Urinary bladder (tissue), 4 donors: ENCODE measurements around the gene STK36. TPM values are rescaled to one million over a fixed set of nuclear protein-coding genes. Genes with fewer than 3 reads are reported as not detected.

Source experiments
- DNase-seq: peaks from one replicate; pipeline ENCODE4 v3.0.0-alpha.2; 2015; ENCODE audit errors: extremely low spot score
- H3K27ac ChIP-seq: one replicate; pipeline ENCODE4 v1.5.1; 2013; ENCODE audit warnings: low read depth, mild to moderate bottlenecking, moderate library complexity
- H3K36me3 ChIP-seq: one replicate; pipeline ENCODE4 v1.6.1; 2013; ENCODE audit warnings: mild to moderate bottlenecking, moderate library complexity; ENCODE audit not compliant: insufficient read depth
- H3K4me1 ChIP-seq: one replicate; pipeline ENCODE4 v1.6.1; 2013; ENCODE audit warnings: mild to moderate bottlenecking, moderate library complexity; ENCODE audit not compliant: insufficient read depth
- H3K4me3 ChIP-seq: one replicate; pipeline ENCODE4 v1.5.1; 2013; ENCODE audit warnings: low read depth, low read length
- WGBS: extraction: QIAGEN DNeasy Blood & Tissue Kit; methylation state at CpG from one replicate; pipeline ENCODE4 v1.1.7; 2013; 5-methylcytosine and 5-hydroxymethylcytosine counted together
- polyA plus RNA-seq: library from polyadenylated mRNA; stranded (reverse); fragments of 200-250 nt; gene quantifications from one replicate; pipeline ENCODE4 v1.2.3, GENCODE V29; 2013
- total RNA-seq: library from RNA; depleted of rRNA; stranded (reverse); fragments of >200 nt; gene quantifications from one replicate; pipeline ENCODE4 v1.2.3, GENCODE V29; 2014
- donor health status: healthy with polysubstance abuse.
- donor health status: healthy.

Gene STK36, protein sequence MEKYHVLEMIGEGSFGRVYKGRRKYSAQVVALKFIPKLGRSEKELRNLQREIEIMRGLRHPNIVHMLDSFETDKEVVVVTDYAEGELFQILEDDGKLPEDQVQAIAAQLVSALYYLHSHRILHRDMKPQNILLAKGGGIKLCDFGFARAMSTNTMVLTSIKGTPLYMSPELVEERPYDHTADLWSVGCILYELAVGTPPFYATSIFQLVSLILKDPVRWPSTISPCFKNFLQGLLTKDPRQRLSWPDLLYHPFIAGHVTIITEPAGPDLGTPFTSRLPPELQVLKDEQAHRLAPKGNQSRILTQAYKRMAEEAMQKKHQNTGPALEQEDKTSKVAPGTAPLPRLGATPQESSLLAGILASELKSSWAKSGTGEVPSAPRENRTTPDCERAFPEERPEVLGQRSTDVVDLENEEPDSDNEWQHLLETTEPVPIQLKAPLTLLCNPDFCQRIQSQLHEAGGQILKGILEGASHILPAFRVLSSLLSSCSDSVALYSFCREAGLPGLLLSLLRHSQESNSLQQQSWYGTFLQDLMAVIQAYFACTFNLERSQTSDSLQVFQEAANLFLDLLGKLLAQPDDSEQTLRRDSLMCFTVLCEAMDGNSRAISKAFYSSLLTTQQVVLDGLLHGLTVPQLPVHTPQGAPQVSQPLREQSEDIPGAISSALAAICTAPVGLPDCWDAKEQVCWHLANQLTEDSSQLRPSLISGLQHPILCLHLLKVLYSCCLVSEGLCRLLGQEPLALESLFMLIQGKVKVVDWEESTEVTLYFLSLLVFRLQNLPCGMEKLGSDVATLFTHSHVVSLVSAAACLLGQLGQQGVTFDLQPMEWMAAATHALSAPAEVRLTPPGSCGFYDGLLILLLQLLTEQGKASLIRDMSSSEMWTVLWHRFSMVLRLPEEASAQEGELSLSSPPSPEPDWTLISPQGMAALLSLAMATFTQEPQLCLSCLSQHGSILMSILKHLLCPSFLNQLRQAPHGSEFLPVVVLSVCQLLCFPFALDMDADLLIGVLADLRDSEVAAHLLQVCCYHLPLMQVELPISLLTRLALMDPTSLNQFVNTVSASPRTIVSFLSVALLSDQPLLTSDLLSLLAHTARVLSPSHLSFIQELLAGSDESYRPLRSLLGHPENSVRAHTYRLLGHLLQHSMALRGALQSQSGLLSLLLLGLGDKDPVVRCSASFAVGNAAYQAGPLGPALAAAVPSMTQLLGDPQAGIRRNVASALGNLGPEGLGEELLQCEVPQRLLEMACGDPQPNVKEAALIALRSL (N-terminal part only)
- total RNA-seq (48.6 TPM), polyA plus RNA-seq (17.9 TPM)

DNA sequence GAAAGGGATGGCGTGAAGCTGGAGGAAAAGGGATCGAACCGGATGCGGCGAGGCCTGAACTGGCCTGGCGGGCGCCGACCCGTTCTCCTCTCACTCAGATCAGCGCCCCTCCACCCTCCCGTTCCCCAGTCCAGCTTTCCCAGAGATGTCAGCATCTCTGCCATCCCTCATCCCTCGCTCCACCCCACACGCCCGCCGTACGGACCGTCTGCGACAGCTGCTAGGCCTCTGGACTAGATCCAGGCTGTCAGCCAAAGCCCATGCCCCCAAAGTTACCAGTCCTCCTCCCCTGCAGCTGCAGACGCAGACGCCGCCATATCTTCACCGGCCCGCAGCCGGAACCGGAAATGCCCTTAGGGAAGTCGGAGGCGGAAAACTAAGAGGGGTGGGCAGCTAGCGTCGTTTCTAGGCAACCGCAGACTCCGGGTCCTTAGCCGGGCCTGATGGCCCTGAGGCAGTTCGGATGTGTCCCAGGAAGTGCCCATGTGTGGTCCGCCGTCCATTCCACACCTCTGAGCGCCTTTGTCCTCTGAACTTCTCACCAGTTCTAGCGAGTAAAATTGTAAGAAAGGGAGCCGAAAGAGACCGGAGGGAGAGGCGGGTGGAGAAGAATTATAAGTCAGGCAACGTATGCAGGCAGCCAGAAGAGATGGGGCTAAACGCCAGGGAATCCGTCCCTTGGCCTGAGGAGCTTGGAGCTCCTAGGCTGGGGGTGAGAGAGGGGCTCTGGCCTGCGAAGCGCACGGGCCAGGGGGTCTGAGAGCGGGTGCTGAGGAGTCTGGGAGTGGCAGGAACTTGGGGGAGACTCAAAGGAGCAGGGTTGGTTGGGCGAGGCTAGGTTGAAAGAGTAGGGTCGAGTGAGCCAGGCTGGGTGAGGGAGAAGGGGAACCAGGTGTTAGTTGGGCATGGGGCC is at the start of gene STK36, which contains the start of gene RNF25:
TSS of gene STK36 (plus strand) at position 433 of the 913 bp plus-strand sequence. CDS start 744 bp downstream, outside the sequence.
TSS of gene RNF25 (minus strand) at position 349 of the 913 bp plus-strand sequence. CDS start at position 317, 32 bp downstream.
- WGBS, result under 1% methylated on average over 49 of the region's 49 CpGs
- Histone ChIP-seq H3K27ac (peak within 1 kb of the TSS; percentile 27), H3K36me3 (peaks cover 3% of the 10 kb centered on the region), H3K4me1 (no peaks in the 10 kb centered on the region), H3K4me3 (peak within 1 kb of the TSS; percentile 82)
- peak; percentile 83 for DNase-seq

- Histone ChIP-seq H3K36me3 (no peaks in the 10 kb centered on the region), H3K4me3 (no peak overlapping the region), H3K27ac (no peak overlapping the region), H3K4me1 (no peaks in the 10 kb centered on the region)
- whole genome bisulfite sequencing, result 57% methylated on average over 7 of the region's 7 CpGs
- no peak for DNase-seq
These were observed 49.1 kb upstream of the STK36 start for GRCh38 chr2:218622606-218623365.

DNA sequence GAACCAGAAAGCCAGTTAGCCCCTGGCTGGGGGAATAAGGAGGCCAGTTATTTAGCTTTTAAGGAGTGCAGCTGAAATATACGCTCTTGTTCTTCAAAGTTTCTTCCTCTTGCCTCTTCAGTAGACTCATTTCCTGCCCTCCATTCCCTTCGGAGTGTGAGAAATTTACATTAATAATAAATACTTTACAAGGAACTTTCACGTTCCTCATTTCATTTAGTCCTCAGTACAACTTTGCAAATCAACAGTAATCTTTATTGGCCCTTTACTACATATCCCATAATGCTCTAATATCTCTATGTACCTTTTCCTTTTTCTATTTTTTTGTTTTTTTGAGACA is 48.5 kb upstream of the STK36 start:
- Histone ChIP-seq H3K4me1 (no peaks in the 10 kb centered on the region), H3K36me3 (no peaks in the 10 kb centered on the region), H3K4me3 (no peak overlapping the region), H3K27ac (no peak overlapping the region)
- WGBS, result 69% methylated on average over 3 of the region's 3 CpGs
- DNase-seq, result no peak

GRCh38 chr2:218626369-218626768 is 45.5 kb upstream of the STK36 start:
- DNase-seq, result no peak
- H3K27ac ChIP-seq, result no peak overlapping the region
- H3K4me1 ChIP-seq, result no peaks in the 10 kb centered on the region
- H3K4me3 ChIP-seq, result no peak overlapping the region
- 90% methylated on average over 4 of the region's 4 CpGs for WGBS
- H3K36me3 ChIP-seq, result no peaks in the 10 kb centered on the region

DNA sequence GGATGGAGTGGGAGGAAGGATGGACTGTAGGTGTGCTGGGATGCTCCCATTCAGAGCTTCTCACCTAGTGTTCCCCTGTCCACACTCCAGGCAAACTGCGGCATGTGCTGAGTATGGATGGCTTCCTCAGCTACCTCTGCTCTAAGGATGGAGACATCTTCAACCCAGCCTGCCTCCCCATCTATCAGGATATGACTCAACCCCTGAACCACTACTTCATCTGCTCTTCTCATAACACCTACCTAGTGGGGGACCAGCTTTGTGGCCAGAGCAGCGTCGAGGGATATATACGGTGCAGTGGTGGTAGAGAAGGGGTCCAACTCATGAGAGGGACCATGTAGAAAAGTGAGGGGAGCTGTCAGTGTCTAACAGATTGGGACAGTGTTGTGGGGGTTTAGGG is 43.9 kb upstream of the STK36 start:
- no peak overlapping the region for H3K4me3 ChIP-seq
- H3K27ac ChIP-seq, result no peak overlapping the region
- 96% methylated on average over 4 of the region's 4 CpGs for WGBS
- no peak for DNase-seq
- no peaks in the 10 kb centered on the region for H3K4me1 ChIP-seq
- H3K36me3 ChIP-seq, result no peaks in the 10 kb centered on the region

- 79% methylated on average over 4 of the region's 4 CpGs for WGBS
- Histone ChIP-seq H3K4me3 (no peak overlapping the region), H3K27ac (no peak overlapping the region), H3K4me1 (no peaks in the 10 kb centered on the region), H3K36me3 (no peaks in the 10 kb centered on the region)
- no peak for DNase-seq
These were observed 40.0 kb upstream of the STK36 start for GRCh38 chr2:218631837-218632236.

DNA sequence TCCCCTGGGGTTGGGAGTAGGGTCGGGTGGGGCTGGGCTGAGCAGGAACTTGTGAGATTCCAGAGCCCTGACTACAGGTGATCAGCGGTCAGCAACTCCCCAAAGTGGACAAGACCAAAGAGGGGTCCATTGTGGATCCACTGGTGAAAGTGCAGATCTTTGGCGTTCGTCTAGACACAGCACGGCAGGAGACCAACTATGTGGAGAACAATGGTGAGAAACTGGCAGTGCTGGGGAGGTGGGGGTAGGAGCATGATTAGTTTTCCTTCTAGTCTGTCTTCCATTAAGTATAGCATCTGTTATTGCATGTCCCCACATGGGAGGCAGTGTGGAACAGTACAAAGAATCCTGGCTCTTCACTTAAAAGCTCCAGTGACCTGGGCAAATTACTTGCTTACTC is 36.2 kb upstream of the STK36 start:
- DNase-seq, result no peak
- H3K36me3 ChIP-seq, result no peaks in the 10 kb centered on the region

GRCh38 chr2:218638372-218638771 is 33.5 kb upstream of the STK36 start:
- no peaks in the 10 kb centered on the region for H3K36me3 ChIP-seq
- no peak overlapping the region for H3K4me3 ChIP-seq

More for the DNA sequence above, 36.2 kb upstream of the STK36 start:
- Histone ChIP-seq H3K4me1 (no peaks in the 10 kb centered on the region), H3K27ac (no peak overlapping the region), H3K4me3 (no peak overlapping the region)
- 93% methylated on average over 5 of the region's 5 CpGs for WGBS

GRCh38 chr2:218642121-218642656 is 29.7 kb upstream of the STK36 start:
- Histone ChIP-seq H3K4me3 (no peak overlapping the region), H3K36me3 (no peaks in the 10 kb centered on the region), H3K27ac (no peak overlapping the region), H3K4me1 (no peaks in the 10 kb centered on the region)
- WGBS, result 92% methylated on average over 18 of the region's 18 CpGs
- DNase-seq, result no peak

More at GRCh38 chr2:218638372-218638771, 33.5 kb upstream of the STK36 start:
- 96% methylated on average over 18 of the region's 18 CpGs for WGBS
- no peak for DNase-seq
- Histone ChIP-seq H3K4me1 (no peaks in the 10 kb centered on the region), H3K27ac (no peak overlapping the region)

- 91% methylated on average over 17 of the region's 17 CpGs for WGBS
These were observed 29.1 kb upstream of the STK36 start for GRCh38 chr2:218642786-218643185.

DNA sequence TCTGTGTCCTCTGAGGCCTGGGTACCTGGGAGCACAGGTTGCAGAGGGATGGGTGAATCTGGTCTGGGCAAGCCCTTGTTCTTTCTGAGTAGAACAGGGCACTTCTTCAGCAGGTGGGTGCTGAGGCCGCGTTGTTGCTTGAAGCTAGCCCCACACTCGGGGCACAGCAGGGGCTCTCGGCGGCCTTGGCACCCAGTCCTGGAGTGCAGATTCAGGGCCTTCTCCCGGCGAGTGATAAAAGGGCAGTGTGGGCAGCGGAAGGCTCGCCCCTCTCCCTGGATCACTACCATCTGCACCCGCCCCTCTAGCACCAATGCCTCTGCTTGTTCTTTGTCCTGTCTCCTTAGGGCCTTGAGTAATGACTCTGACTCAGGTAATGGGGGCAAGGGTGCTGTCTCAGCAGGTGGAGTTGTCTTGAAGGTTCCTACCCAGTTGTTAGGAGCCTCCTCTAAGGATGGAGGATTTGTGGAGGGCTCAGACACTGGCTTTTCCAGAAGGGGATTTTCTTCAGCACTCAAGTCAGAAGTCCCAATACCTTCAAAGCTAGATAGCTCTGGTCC is 28.1 kb upstream of the STK36 start:
- Histone ChIP-seq H3K36me3 (no peaks in the 10 kb centered on the region), H3K4me3 (no peak overlapping the region), H3K27ac (no peak overlapping the region), H3K4me1 (no peaks in the 10 kb centered on the region)
- DNase-seq, result no peak
- WGBS, result 94% methylated on average over 10 of the region's 10 CpGs

More at GRCh38 chr2:218642786-218643185, 29.1 kb upstream of the STK36 start:
- no peaks in the 10 kb centered on the region for H3K36me3 ChIP-seq
- no peak overlapping the region for H3K4me3 ChIP-seq
- no peak overlapping the region for H3K27ac ChIP-seq
- no peaks in the 10 kb centered on the region for H3K4me1 ChIP-seq
- no peak for DNase-seq
